ENCODE data around the gene CDC42SE2.

GRCh38 chr5:131245312-131245711, 18.5 kb upstream of the CDC42SE2 start:
- no peak for TF ChIP-seq CTCF (IDR thresholded peaks at IDR 0.05; ENCODE audit: insufficient read depth, low read length, poor library complexity, severe bottlenecking)
- no peak for TF ChIP-seq EZH2phosphoT487 (conservative IDR thresholded peaks at IDR 0.05; ENCODE audit: low read length)
